ENCODE results near the gene MTERF4.

- TF ChIP-seq CREM (IDR thresholded peaks at IDR 0.05; ENCODE audit: low read depth) (no peak), SREBF1 (IDR thresholded peaks at IDR 0.05; ENCODE audit: low read length) (no peak), BRCA1 (IDR thresholded peaks at IDR 0.05; ENCODE audit: low read depth, low read length) (no peak), ZNF622 (IDR thresholded peaks at IDR 0.05) (no peak), POLR2AphosphoS5 (IDR thresholded peaks at IDR 0.05; ENCODE audit: low read length) (no peak), EGR1 (IDR thresholded peaks at IDR 0.05; ENCODE audit: borderline replicate concordance in 1 of 2, low read depth in 2 of 2, low read length in 2 of 2) (no peak), RFX5 (IDR thresholded peaks at IDR 0.05; ENCODE audit: low read depth, low read length) (no peak), SUPT20H (IDR thresholded peaks at IDR 0.05; ENCODE audit: borderline replicate concordance, control insufficient read depth, low read depth, low read length) (no peak), TCF12 (IDR thresholded peaks at IDR 0.05; ENCODE audit: low read depth, low read length) (no peak), REST (IDR thresholded peaks at IDR 0.05; ENCODE audit: low read depth, low read length) (no peak), BHLHE40 (IDR thresholded peaks at IDR 0.05; ENCODE audit: borderline replicate concordance in 1 of 2, low read depth in 2 of 2, low read length in 1 of 2) (no peak), POLR2A (IDR thresholded peaks at IDR 0.05; ENCODE audit: low read depth, low read length) (no peak), MYC (IDR thresholded peaks at IDR 0.05; ENCODE audit: insufficient read depth, insufficient read length, insufficient replicate concordance, low read length, severe bottlenecking) (no peak)
- TF ChIP-seq, protein P1, sequence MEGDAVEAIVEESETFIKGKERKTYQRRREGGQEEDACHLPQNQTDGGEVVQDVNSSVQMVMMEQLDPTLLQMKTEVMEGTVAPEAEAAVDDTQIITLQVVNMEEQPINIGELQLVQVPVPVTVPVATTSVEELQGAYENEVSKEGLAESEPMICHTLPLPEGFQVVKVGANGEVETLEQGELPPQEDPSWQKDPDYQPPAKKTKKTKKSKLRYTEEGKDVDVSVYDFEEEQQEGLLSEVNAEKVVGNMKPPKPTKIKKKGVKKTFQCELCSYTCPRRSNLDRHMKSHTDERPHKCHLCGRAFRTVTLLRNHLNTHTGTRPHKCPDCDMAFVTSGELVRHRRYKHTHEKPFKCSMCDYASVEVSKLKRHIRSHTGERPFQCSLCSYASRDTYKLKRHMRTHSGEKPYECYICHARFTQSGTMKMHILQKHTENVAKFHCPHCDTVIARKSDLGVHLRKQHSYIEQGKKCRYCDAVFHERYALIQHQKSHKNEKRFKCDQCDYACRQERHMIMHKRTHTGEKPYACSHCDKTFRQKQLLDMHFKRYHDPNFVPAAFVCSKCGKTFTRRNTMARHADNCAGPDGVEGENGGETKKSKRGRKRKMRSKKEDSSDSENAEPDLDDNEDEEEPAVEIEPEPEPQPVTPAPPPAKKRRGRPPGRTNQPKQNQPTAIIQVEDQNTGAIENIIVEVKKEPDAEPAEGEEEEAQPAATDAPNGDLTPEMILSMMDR (IDR thresholded peaks at IDR 0.05 in 2 of 3, conservative IDR thresholded peaks at IDR 0.05 in 1 of 3; ENCODE audit: control insufficient read depth in 2 of 3, extremely low read depth in 1 of 3, insufficient read depth in 1 of 3, low read depth in 3 of 3, low read length in 3 of 3), result no peak
Measured at GRCh38 chr2:241062389-241063092, 39.5 kb downstream of the MTERF4 start.
